BLaER1 (cell line): ENCODE data around the gene DPP10.

Source experiments
- H3K27ac ChIP-seq: shearing (Covaris generic); formaldehyde crosslinking; 2 replicates; pipeline ENCODE4 v1.8.1; 2022
- H3K27me3 ChIP-seq: shearing (Covaris generic); formaldehyde crosslinking; 2 replicates; pipeline ENCODE4 v1.8.1; 2022
- H3K36me3 ChIP-seq: shearing (Covaris generic); formaldehyde crosslinking; 2 replicates; pipeline ENCODE4 v1.8.1; 2022
- H3K4me1 ChIP-seq: shearing (Covaris generic); formaldehyde crosslinking; 2 replicates; pipeline ENCODE4 v1.8.1; 2022
- H3K4me2 ChIP-seq: shearing (Covaris generic); formaldehyde crosslinking; 2 replicates; pipeline ENCODE4 v1.8.1; 2022
- H3K4me3 ChIP-seq: shearing (Covaris generic); formaldehyde crosslinking; 2 replicates; pipeline ENCODE4 v1.8.1; 2022
- H3K9ac ChIP-seq: shearing (Covaris generic); formaldehyde crosslinking; 2 replicates; pipeline ENCODE4 v1.8.1; 2022
- H3K9me3 ChIP-seq: shearing (Covaris generic); formaldehyde crosslinking; 2 replicates; pipeline ENCODE4 v1.8.1; 2022
- H4K20me1 ChIP-seq: shearing (Covaris generic); formaldehyde crosslinking; 2 replicates; pipeline ENCODE4 v1.8.1; 2022
- Cebpa-rat ChIP-seq: shearing (Covaris generic); IDR thresholded peaks from 2 replicates; pipeline ENCODE4 v1.8.1; 2022

Gene DPP10

GRCh38 chr2:115552726-115553125 is 1110.3 kb downstream of the DPP10 start:
- no peaks in the 10 kb centered on the region for H3K4me1 ChIP-seq
- no peaks in the 10 kb centered on the region for H3K27me3 ChIP-seq
- no peak overlapping the region for H3K27ac ChIP-seq
- no peaks in the 10 kb centered on the region for H4K20me1 ChIP-seq
- H3K4me3 ChIP-seq, result no peak overlapping the region
- H3K4me2 ChIP-seq, result no peak overlapping the region
- no peak for TF ChIP-seq Cebpa-rat
- H3K9me3 ChIP-seq, result no peaks in the 10 kb centered on the region
- no peaks in the 10 kb centered on the region for H3K36me3 ChIP-seq
- no peak overlapping the region for H3K9ac ChIP-seq

GRCh38 chr2:115554153-115554552 is 1111.7 kb downstream of the DPP10 start:
- no peaks in the 10 kb centered on the region for H4K20me1 ChIP-seq
- H3K27me3 ChIP-seq, result no peaks in the 10 kb centered on the region
- no peak overlapping the region for H3K4me3 ChIP-seq
- H3K4me2 ChIP-seq, result no peak overlapping the region
- no peak for TF ChIP-seq Cebpa-rat
- H3K27ac ChIP-seq, result no peak overlapping the region
- H3K9ac ChIP-seq, result no peak overlapping the region
- H3K36me3 ChIP-seq, result no peaks in the 10 kb centered on the region
- no peaks in the 10 kb centered on the region for H3K9me3 ChIP-seq
- H3K4me1 ChIP-seq, result no peaks in the 10 kb centered on the region

GRCh38 chr2:115558725-115559124 is 1116.3 kb downstream of the DPP10 start:
- H3K27ac ChIP-seq, result no peak overlapping the region
- H3K4me2 ChIP-seq, result no peak overlapping the region

GRCh38 chr2:115560666-115561065 is 1118.2 kb downstream of the DPP10 start:
- H3K4me2 ChIP-seq, result no peak overlapping the region

More at GRCh38 chr2:115558725-115559124, 1116.3 kb downstream of the DPP10 start:
- Histone ChIP-seq H4K20me1 (no peaks in the 10 kb centered on the region), H3K4me1 (no peaks in the 10 kb centered on the region), H3K27me3 (no peaks in the 10 kb centered on the region), H3K36me3 (no peaks in the 10 kb centered on the region), H3K9ac (no peak overlapping the region), H3K9me3 (no peaks in the 10 kb centered on the region), H3K4me3 (no peak overlapping the region)
- no peak for TF ChIP-seq Cebpa-rat

GRCh38 chr2:115568643-115569042 is 1126.2 kb downstream of the DPP10 start:
- no peaks in the 10 kb centered on the region for H3K4me1 ChIP-seq
- no peaks in the 10 kb centered on the region for H4K20me1 ChIP-seq
- TF ChIP-seq Cebpa-rat, result no peak
- H3K4me2 ChIP-seq, result no peak overlapping the region
- no peaks in the 10 kb centered on the region for H3K9me3 ChIP-seq
- no peak overlapping the region for H3K27ac ChIP-seq
- H3K9ac ChIP-seq, result no peak overlapping the region
- H3K4me3 ChIP-seq, result no peak overlapping the region
- H3K27me3 ChIP-seq, result no peaks in the 10 kb centered on the region
- H3K36me3 ChIP-seq, result no peaks in the 10 kb centered on the region

More at GRCh38 chr2:115560666-115561065, 1118.2 kb downstream of the DPP10 start:
- Histone ChIP-seq H4K20me1 (no peaks in the 10 kb centered on the region), H3K9me3 (no peaks in the 10 kb centered on the region), H3K9ac (no peak overlapping the region), H3K4me1 (no peaks in the 10 kb centered on the region), H3K27me3 (no peaks in the 10 kb centered on the region), H3K4me3 (no peak overlapping the region), H3K27ac (no peak overlapping the region), H3K36me3 (no peaks in the 10 kb centered on the region)
- no peak for TF ChIP-seq Cebpa-rat

GRCh38 chr2:115569547-115569946 is 1127.1 kb downstream of the DPP10 start:
- Histone ChIP-seq H3K9ac (no peak overlapping the region), H4K20me1 (no peaks in the 10 kb centered on the region), H3K4me3 (no peak overlapping the region), H3K9me3 (no peaks in the 10 kb centered on the region), H3K36me3 (no peaks in the 10 kb centered on the region), H3K27ac (no peak overlapping the region), H3K27me3 (no peaks in the 10 kb centered on the region), H3K4me2 (no peak overlapping the region), H3K4me1 (no peaks in the 10 kb centered on the region)
- TF ChIP-seq Cebpa-rat, result no peak

GRCh38 chr2:115572746-115573145 is 1130.3 kb downstream of the DPP10 start:
- Histone ChIP-seq H3K36me3 (no peaks in the 10 kb centered on the region), H3K4me1 (no peaks in the 10 kb centered on the region), H3K27me3 (no peaks in the 10 kb centered on the region), H4K20me1 (no peaks in the 10 kb centered on the region), H3K4me3 (no peak overlapping the region), H3K9me3 (no peaks in the 10 kb centered on the region), H3K4me2 (no peak overlapping the region), H3K9ac (no peak overlapping the region), H3K27ac (no peak overlapping the region)
- no peak for TF ChIP-seq Cebpa-rat

- Histone ChIP-seq H3K4me3 (no peak overlapping the region), H3K9ac (no peak overlapping the region), H3K27me3 (no peaks in the 10 kb centered on the region), H3K4me2 (no peak overlapping the region), H3K36me3 (no peaks in the 10 kb centered on the region), H3K27ac (no peak overlapping the region), H3K4me1 (no peaks in the 10 kb centered on the region), H4K20me1 (no peaks in the 10 kb centered on the region), H3K9me3 (no peaks in the 10 kb centered on the region)
- no peak for TF ChIP-seq Cebpa-rat
Measured at GRCh38 chr2:115573756-115574155, 1131.3 kb downstream of the DPP10 start.

- no peak for TF ChIP-seq Cebpa-rat
- no peak overlapping the region for H3K9ac ChIP-seq
- no peak overlapping the region for H3K27ac ChIP-seq
- H3K4me2 ChIP-seq, result no peak overlapping the region
- H3K9me3 ChIP-seq, result no peaks in the 10 kb centered on the region
- no peaks in the 10 kb centered on the region for H3K4me1 ChIP-seq
- no peak overlapping the region for H3K4me3 ChIP-seq
- no peaks in the 10 kb centered on the region for H4K20me1 ChIP-seq
- no peaks in the 10 kb centered on the region for H3K27me3 ChIP-seq
- no peaks in the 10 kb centered on the region for H3K36me3 ChIP-seq
Measured at GRCh38 chr2:115574667-115575066, 1132.2 kb downstream of the DPP10 start.

- no peak for TF ChIP-seq Cebpa-rat
- H3K4me3 ChIP-seq, result no peak overlapping the region
- H3K4me2 ChIP-seq, result no peak overlapping the region
- H3K36me3 ChIP-seq, result no peaks in the 10 kb centered on the region
- no peaks in the 10 kb centered on the region for H3K9me3 ChIP-seq
- H3K4me1 ChIP-seq, result no peaks in the 10 kb centered on the region
- H3K27ac ChIP-seq, result no peak overlapping the region
- H4K20me1 ChIP-seq, result no peaks in the 10 kb centered on the region
- no peak overlapping the region for H3K9ac ChIP-seq
- no peaks in the 10 kb centered on the region for H3K27me3 ChIP-seq
Measured at GRCh38 chr2:115580784-115581183, 1138.3 kb downstream of the DPP10 start.

GRCh38 chr2:115584507-115584906 is 1142.1 kb downstream of the DPP10 start:
- H3K27ac ChIP-seq, result no peak overlapping the region
- H3K27me3 ChIP-seq, result no peaks in the 10 kb centered on the region
- no peaks in the 10 kb centered on the region for H3K36me3 ChIP-seq
- no peaks in the 10 kb centered on the region for H4K20me1 ChIP-seq
- no peaks in the 10 kb centered on the region for H3K4me1 ChIP-seq
- H3K4me3 ChIP-seq, result no peak overlapping the region
- no peaks in the 10 kb centered on the region for H3K9me3 ChIP-seq
- no peak overlapping the region for H3K4me2 ChIP-seq
- no peak for TF ChIP-seq Cebpa-rat
- H3K9ac ChIP-seq, result no peak overlapping the region
